ENCODE measurements around the gene PIK3AP1.
"Not testable (repeated sequence)": the region's sequence is repeated elsewhere in the genome, so short reads cannot be mapped to it uniquely, and the experiment has no call there.

Gene PIK3AP1

GRCh38 chr10:96578022-96578421 is 142.3 kb downstream of the PIK3AP1 start:
- Histone ChIP-seq H3K4me3 (ENCODE audit: low read depth, low read length, poor library complexity, severe bottlenecking) (no peak overlapping the region), H3F3A (ENCODE audit: insufficient read depth, low read length) (no peaks in the 10 kb centered on the region), H3K9me3 (ENCODE audit: low read length) (no peaks in the 10 kb centered on the region), H3K4me1 (ENCODE audit: insufficient read depth, low read length, severe bottlenecking) (peaks cover 12% of the 10 kb centered on the region), H3K9me2 (ENCODE audit: low read depth, low read length) (no peaks in the 10 kb centered on the region), H3K9ac (ENCODE audit: low read length) (no peak overlapping the region), H3K27ac (ENCODE audit: low read depth, low read length, poor library complexity, severe bottlenecking) (no peak overlapping the region), H3K27me3 (ENCODE audit: insufficient read depth, low read length) (no peaks in the 10 kb centered on the region), H3K36me3 (ENCODE audit: insufficient read depth, low read length) (peaks cover 19% of the 10 kb centered on the region), H4K20me1 (ENCODE audit: insufficient read depth, low read length) (no peaks in the 10 kb centered on the region), H3K79me2 (ENCODE audit: insufficient read depth, low read length) (peaks cover 70% of the 10 kb centered on the region), H2AFZ (ENCODE audit: low read length) (no peak overlapping the region), H3K4me2 (ENCODE audit: low read length) (no peak overlapping the region)
- TF ChIP-seq, protein P1, sequence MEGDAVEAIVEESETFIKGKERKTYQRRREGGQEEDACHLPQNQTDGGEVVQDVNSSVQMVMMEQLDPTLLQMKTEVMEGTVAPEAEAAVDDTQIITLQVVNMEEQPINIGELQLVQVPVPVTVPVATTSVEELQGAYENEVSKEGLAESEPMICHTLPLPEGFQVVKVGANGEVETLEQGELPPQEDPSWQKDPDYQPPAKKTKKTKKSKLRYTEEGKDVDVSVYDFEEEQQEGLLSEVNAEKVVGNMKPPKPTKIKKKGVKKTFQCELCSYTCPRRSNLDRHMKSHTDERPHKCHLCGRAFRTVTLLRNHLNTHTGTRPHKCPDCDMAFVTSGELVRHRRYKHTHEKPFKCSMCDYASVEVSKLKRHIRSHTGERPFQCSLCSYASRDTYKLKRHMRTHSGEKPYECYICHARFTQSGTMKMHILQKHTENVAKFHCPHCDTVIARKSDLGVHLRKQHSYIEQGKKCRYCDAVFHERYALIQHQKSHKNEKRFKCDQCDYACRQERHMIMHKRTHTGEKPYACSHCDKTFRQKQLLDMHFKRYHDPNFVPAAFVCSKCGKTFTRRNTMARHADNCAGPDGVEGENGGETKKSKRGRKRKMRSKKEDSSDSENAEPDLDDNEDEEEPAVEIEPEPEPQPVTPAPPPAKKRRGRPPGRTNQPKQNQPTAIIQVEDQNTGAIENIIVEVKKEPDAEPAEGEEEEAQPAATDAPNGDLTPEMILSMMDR (IDR thresholded peaks at IDR 0.05; ENCODE audit: low read length): no peak
- TF ChIP-seq EZH2 (IDR thresholded peaks at IDR 0.05; ENCODE audit: borderline replicate concordance, low read length): no peak

- no peak for TF ChIP-seq EZH2 (IDR thresholded peaks at IDR 0.05; ENCODE audit: borderline replicate concordance, low read length)
- TF ChIP-seq, protein P1 (IDR thresholded peaks at IDR 0.05; ENCODE audit: low read length): no peak
- peaks cover 67% of the 10 kb centered on the region for H3K79me2 ChIP-seq (ENCODE audit: insufficient read depth, low read length)
Measured at GRCh38 chr10:96577069-96577468, 143.2 kb downstream of the PIK3AP1 start.

DNA sequence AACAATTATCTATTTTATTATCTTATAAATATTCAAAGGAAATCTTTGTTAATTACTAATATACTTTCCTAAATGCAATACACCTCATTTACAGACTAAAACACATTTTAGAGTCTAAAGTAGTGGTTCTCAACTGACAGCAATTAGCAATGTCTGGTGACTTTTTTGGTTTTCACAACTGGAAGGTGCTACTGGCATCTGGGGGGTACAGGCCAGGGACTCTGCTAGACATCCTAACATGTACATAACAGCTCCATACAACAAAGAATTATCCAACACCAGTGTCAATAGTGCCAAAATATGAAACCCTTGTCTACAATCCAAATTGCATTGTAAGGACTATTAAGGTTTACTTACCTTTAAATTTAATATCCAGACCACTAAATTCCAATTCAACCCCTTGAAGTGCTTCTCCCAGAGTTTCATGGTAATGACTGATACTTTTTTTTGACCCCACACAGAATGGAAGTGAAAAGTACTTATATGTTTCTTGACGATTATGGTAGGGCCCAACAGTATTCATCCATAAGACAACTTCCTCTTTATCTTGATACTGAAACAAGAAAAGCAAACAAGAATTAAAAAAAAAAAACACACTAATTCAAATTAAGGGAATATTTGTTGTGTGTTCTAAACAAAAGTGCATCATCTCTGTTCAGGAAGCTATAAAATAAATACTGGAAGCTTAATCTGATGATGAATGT is 143.9 kb downstream of the PIK3AP1 start:
- Histone ChIP-seq H3K27ac (ENCODE audit: low read depth, low read length, poor library complexity, severe bottlenecking) (no peak overlapping the region), H3K79me2 (ENCODE audit: insufficient read depth, low read length) (peaks cover 64% of the 10 kb centered on the region), H3K9me2 (ENCODE audit: low read depth, low read length) (no peaks in the 10 kb centered on the region), H3K4me1 (ENCODE audit: insufficient read depth, low read length, severe bottlenecking) (peaks cover under 1% of the 10 kb centered on the region), H3K4me2 (ENCODE audit: low read length) (no peak overlapping the region), H3K27me3 (ENCODE audit: insufficient read depth, low read length) (no peaks in the 10 kb centered on the region), H2AFZ (ENCODE audit: low read length) (no peak overlapping the region), H3K4me3 (ENCODE audit: low read depth, low read length, poor library complexity, severe bottlenecking) (no peak overlapping the region), H4K20me1 (ENCODE audit: insufficient read depth, low read length) (no peaks in the 10 kb centered on the region), H3K9me3 (ENCODE audit: low read length) (no peaks in the 10 kb centered on the region), H3K9ac (ENCODE audit: low read length) (no peak overlapping the region), H3K36me3 (ENCODE audit: insufficient read depth, low read length) (peaks cover 23% of the 10 kb centered on the region), H3F3A (ENCODE audit: insufficient read depth, low read length) (no peaks in the 10 kb centered on the region)
- TF ChIP-seq, protein P1 (IDR thresholded peaks at IDR 0.05; ENCODE audit: low read length): no peak
- no peak for TF ChIP-seq EZH2 (IDR thresholded peaks at IDR 0.05; ENCODE audit: borderline replicate concordance, low read length)

More at GRCh38 chr10:96577069-96577468, 143.2 kb downstream of the PIK3AP1 start:
- H3K4me3 ChIP-seq (ENCODE audit: low read depth, low read length, poor library complexity, severe bottlenecking): no peak overlapping the region
- H3K27me3 ChIP-seq (ENCODE audit: insufficient read depth, low read length): no peaks in the 10 kb centered on the region
- no peaks in the 10 kb centered on the region for H3K9me3 ChIP-seq (ENCODE audit: low read length)
- H3K27ac ChIP-seq (ENCODE audit: low read depth, low read length, poor library complexity, severe bottlenecking): no peak overlapping the region
- no peak overlapping the region for H3K4me2 ChIP-seq (ENCODE audit: low read length)
- no peak overlapping the region for H3K9ac ChIP-seq (ENCODE audit: low read length)
- H3F3A ChIP-seq (ENCODE audit: insufficient read depth, low read length): no peaks in the 10 kb centered on the region
- no peaks in the 10 kb centered on the region for H4K20me1 ChIP-seq (ENCODE audit: insufficient read depth, low read length)
- H3K36me3 ChIP-seq (ENCODE audit: insufficient read depth, low read length): peaks cover 23% of the 10 kb centered on the region
- H2AFZ ChIP-seq (ENCODE audit: low read length): no peak overlapping the region
- H3K4me1 ChIP-seq (ENCODE audit: insufficient read depth, low read length, severe bottlenecking): peaks cover 6% of the 10 kb centered on the region
- no peaks in the 10 kb centered on the region for H3K9me2 ChIP-seq (ENCODE audit: low read depth, low read length)

DNA sequence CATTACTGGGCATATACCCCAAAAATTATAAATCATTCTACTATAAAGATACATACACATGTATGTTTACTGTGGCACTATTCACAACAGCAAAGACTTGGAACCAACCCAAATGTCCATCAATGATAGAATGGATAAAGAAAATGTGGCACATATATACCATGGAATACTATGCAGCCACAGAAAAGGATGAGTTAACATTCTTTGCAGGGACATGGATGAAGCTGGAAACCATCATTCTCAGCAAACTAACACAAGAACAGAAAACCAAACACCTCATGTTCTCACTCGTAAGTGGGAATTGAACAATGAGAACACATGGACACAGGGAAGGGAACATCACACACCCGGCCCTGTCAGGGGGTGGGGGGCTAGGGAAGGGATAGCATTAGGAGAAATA is 145.8 kb downstream of the PIK3AP1 start:
- H3K4me3 ChIP-seq (ENCODE audit: low read depth, low read length, poor library complexity, severe bottlenecking); H4K20me1 ChIP-seq (ENCODE audit: insufficient read depth, low read length); H3K9me3 ChIP-seq (ENCODE audit: low read length); H3K9ac ChIP-seq (ENCODE audit: low read length); H3K27ac ChIP-seq (ENCODE audit: low read depth, low read length, poor library complexity, severe bottlenecking); H3K27me3 ChIP-seq (ENCODE audit: insufficient read depth, low read length); H3K4me2 ChIP-seq (ENCODE audit: low read length); H3K4me1 ChIP-seq (ENCODE audit: insufficient read depth, low read length, severe bottlenecking); H3K9me2 ChIP-seq (ENCODE audit: low read depth, low read length); H2AFZ ChIP-seq (ENCODE audit: low read length); H3F3A ChIP-seq (ENCODE audit: insufficient read depth, low read length): not testable (repeated sequence)
- peaks cover 60% of the 10 kb centered on the region for H3K79me2 ChIP-seq (ENCODE audit: insufficient read depth, low read length)
- H3K36me3 ChIP-seq (ENCODE audit: insufficient read depth, low read length): peaks cover 23% of the 10 kb centered on the region
